SU-DHL-6 (cell line): ENCODE data around the gene AP5S1.

ENCODE experiments used
- EZH2phosphoT487 ChIP-seq: fragments of 200-600 bp; sonication (generic), shearing (Covaris generic); conservative IDR thresholded peaks from 2 replicates; pipeline ENCODE4 v1.6.1; 2018; ENCODE audit warnings: mild to moderate bottlenecking, antibody characterized with exemption, low read length, moderate library complexity, mixed read lengths
- TF ChIP-seq, protein P1 (sequence below): fragments of 200-600 bp; sonication (generic); IDR thresholded peaks from one replicate; pipeline ENCODE4 v1.5.1; 2017; ENCODE audit warnings: antibody characterized with exemption, mild to moderate bottlenecking, low read length, moderate library complexity; ENCODE audit not compliant: insufficient read depth, poor library complexity, severe bottlenecking

DNA sequence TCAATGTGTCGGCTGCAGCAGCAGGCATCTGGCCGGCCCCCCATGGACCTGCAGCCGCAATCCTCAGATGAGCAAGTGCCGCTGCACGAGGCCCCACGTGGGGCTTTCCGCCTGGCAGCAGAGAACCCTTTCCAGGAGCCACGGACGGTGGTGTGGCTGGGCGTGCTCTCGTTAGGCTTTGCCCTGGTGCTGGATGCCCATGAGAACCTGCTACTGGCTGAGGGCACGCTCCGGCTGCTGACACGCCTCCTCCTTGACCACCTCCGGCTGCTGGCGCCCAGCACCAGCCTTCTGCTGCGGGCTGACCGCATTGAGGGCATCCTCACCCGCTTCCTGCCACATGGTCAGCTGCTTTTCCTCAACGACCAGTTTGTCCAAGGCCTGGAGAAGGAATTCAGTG is 3.5 kb downstream of the AP5S1 start:
- TF ChIP-seq, protein P1, sequence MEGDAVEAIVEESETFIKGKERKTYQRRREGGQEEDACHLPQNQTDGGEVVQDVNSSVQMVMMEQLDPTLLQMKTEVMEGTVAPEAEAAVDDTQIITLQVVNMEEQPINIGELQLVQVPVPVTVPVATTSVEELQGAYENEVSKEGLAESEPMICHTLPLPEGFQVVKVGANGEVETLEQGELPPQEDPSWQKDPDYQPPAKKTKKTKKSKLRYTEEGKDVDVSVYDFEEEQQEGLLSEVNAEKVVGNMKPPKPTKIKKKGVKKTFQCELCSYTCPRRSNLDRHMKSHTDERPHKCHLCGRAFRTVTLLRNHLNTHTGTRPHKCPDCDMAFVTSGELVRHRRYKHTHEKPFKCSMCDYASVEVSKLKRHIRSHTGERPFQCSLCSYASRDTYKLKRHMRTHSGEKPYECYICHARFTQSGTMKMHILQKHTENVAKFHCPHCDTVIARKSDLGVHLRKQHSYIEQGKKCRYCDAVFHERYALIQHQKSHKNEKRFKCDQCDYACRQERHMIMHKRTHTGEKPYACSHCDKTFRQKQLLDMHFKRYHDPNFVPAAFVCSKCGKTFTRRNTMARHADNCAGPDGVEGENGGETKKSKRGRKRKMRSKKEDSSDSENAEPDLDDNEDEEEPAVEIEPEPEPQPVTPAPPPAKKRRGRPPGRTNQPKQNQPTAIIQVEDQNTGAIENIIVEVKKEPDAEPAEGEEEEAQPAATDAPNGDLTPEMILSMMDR = no peak
- TF ChIP-seq EZH2phosphoT487 = no peak
